Omental fat pad (tissue), 4 donors: ENCODE measurements around the gene ZFP3. TPM values are rescaled to one million over a fixed set of nuclear protein-coding genes. Genes with fewer than 3 reads are reported as not detected.
"Not testable (repeated sequence)": the region's sequence is repeated elsewhere in the genome, so short reads cannot be mapped to it uniquely, and the experiment has no call there.

Source experiments
- ATAC-seq: fragments of 150-250 bp; one replicate; pipeline ENCODE4 v1.9.1; 2016; ENCODE audit warnings: mild to moderate bottlenecking, moderate library complexity; ENCODE audit not compliant: low FRiP score
- DNase-seq: peaks from one replicate; pipeline ENCODE4 v3.0.0-alpha.2; 2019; ENCODE audit warnings: low spot score
- CTCF ChIP-seq, 3 donors: fragments of 450-650 bp; IDR thresholded peaks; one replicate each; pipeline ENCODE4 v1.5.1; 2016 to 2017; ENCODE audit warnings: antibody characterized with exemption in 3 of 3, mild to moderate bottlenecking in 3 of 3, moderate library complexity in 2 of 3
- total RNA-seq, 4 donors: library from RNA; depleted of rRNA; stranded (reverse); fragments of >200 nt; gene quantifications; one replicate each; pipeline ENCODE4 v1.1.0, GENCODE V29; 2016

The ZFP3 gene
- total RNA-seq, 4 donors from 2014 or later: 3.1 to 6.6 (median 3.9) TPM

DNA sequence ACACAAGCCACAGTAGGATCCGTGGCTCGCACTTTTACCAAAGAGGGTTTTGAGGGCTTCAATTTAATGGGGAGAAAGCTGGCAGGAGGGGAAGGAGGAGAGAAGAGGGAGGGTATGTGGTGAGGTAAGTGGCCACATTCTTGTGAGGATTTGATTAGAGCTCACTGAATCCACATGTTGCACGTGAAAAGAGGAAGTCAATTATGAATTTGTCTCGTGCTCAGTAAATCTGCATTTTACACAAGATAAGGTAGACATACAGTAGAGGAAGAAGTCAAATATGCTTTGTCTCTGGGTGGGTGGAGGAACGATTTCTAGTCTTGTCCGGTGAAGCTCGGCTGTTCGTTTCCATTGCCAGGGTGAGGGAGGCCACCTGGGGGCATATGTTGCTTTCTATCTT, 32.5 kb downstream of the ZFP3 start:
- no peak for TF ChIP-seq CTCF (IDR thresholded peaks at IDR 0.05)
- DNase-seq (no peak), ATAC-seq (no peak)

- TF ChIP-seq CTCF (IDR thresholded peaks at IDR 0.05): no peak
- DNase-seq (peak; percentile 64), ATAC-seq (peak; percentile 96)
These were observed 33.3 kb downstream of the ZFP3 start, which contains the start of gene ZNF232 for GRCh38 chr17:5111402-5112204. TSS of gene ZNF232 (minus strand) at chr17:5111878. CDS start at chr17:5111822, 56 bp downstream.

DNA sequence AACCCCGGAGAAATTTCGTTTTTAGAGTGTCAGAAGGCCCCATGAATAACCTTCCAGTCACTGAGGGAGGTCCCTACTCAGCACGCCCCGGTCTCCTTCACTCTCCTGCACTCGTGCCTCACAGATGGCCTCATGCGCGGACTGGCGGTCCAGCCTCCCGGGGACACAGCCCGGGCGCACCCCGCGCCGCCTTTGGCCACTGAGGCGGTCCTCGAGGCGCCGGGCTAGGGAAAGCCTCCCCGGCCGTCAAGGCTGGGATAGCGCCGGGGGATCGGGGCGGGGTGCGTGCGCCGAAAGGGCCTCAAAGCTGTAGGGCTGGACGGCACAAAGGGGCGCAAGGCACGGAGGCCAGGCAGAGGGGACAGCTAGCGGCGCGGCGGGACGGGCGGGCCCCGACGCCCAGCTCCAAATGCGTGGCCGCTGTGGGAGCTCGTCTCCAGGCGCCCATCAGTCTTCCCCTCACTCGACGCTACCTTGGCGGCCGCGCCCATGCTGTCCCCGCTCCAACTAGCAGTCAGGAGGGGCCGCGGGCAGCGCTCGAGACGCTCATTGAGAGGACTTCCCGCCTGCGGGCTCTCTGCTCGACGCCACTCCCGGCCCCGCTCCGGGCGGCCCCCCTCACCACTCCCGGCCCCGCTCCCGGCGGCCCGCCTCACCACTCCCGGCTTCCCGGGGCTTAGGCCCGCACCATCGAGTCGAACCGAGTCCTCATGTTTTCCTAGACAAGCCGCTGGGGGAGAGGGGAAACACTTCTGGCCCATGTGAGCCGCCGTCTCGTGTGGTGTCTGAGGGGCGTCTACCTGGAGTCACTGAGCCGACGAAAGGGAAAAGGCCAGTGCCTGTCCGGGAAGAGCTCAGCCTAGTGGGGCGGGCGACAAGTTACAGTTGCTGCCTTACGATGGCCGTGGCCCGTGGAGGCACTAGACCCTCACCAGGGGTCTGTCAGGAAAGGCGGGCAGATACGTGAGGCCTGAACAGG, 37.7 kb downstream of the ZFP3 start, which contains the start of gene USP6:
TSS of gene USP6 (plus strand) at position 360 of the 979 bp plus-strand sequence. CDS start 14,336 bp downstream, outside the sequence.
- ATAC-seq (no peak), DNase-seq (no peak)
- TF ChIP-seq CTCF (IDR thresholded peaks at IDR 0.05): no peak

DNA sequence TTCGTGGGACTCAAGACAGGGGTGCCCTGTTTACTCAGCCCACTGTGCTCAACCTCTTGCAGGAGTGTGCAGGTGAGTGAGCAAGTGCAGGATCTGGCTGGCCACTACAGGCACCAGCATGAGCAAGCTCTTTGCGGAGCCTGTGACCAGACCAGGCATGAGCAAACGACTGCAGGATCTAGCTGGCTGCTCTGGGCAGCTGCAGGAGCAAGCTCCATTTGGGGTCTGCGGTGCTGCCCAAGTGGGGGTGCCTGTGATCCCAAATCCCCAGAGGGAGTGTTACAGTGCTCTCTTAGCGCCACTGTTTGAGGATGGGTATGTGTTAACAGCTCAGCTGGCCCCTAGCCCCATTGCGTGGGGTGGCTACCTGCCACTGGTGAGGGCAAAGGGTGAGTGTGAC, 40.0 kb downstream of the ZFP3 start:
- ATAC-seq (no peak), DNase-seq (no peak)
- no peak for TF ChIP-seq CTCF (IDR thresholded peaks at IDR 0.05)

DNA sequence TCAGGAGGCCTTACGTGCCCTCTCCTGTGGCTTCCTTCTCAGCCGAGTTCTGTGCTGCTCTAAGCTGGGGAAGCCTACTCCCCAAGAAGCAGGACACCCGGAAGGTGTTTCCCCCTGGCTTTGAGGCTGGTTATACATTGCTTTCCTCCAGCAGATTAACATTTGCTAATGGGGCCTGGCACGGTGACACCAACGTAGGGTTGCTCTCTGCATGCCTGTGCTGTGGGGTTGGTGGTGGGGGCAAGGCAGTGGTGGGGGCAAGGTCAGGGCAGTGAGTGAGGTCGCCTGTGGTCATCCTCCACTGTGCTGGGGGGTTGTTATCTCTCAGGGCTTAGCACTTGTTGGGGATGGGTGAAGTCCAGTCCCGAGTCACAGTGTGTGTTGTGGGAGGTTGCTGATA, 41.8 kb downstream of the ZFP3 start:
- ATAC-seq (no peak), DNase-seq (no peak)
- no peak for TF ChIP-seq CTCF (IDR thresholded peaks at IDR 0.05)

DNA sequence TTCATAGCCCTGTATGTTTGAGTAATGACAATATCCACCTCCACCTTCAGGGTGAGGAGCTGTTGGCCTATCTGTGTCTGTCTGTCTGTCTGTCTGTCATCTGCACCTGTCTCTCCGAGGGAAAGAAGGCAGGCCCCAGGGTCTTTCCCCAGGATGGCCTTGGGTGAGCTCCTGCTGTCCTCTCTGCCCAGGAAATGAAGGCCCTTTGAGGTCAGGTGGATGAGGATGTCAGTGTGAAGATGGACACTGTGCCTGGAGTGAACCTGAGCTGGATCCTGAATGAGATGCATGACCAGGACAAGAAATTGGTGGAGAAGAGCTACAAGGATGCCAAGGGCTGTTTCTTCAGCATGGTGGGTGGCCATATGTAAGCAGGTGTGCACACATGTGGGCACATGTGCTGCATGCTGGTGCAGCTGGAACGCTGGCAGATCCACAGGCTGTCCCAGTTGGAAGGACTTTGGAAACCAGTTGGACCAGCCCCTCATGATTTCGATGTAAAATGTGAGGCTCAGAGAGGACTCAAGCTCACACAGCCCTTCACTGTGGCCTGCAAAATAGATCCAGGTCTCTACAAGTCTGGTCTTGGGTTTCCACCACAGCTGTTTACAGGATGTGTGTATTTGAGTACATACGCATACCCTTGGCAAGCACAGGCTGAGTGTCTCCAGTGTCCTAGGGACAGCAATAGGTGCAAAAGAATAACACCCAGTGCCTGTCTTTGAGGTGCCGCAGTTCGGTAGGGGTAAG, 42.3 kb downstream of the ZFP3 start:
- ATAC-seq, DNase-seq: not testable (repeated sequence)
